IPS DF 4.7 (cell line): ENCODE data around the gene TMEM181.
"Not testable (repeated sequence)": the region's sequence is repeated elsewhere in the genome, so short reads cannot be mapped to it uniquely, and the experiment has no call there.

Experiments
- DNase-seq: peaks from one replicate; pipeline ENCODE4 v3.0.0-alpha.2; 2013; ENCODE audit warnings: low spot score; ENCODE audit errors: extremely low read depth

Gene TMEM181

DNA sequence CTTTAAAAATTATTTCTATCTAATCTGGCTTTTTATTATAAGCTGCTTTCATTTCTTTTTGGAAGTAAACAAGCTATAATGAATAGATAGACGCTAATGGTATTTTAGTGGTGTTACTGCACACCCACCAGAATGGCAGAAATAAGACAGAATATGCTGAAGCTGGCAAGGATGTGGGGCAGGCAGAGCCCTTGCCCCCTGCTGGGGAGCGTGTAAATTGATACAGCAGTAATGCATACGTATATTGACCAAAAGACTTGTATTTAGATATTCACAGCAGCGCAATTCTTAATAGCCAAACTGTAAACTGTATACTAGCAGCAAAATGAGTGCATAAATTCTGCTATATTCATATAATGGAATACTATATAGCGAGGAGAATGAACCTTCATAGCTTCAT is 35.3 kb downstream of the TMEM181 start:
- DNase-seq, result no peak

DNA sequence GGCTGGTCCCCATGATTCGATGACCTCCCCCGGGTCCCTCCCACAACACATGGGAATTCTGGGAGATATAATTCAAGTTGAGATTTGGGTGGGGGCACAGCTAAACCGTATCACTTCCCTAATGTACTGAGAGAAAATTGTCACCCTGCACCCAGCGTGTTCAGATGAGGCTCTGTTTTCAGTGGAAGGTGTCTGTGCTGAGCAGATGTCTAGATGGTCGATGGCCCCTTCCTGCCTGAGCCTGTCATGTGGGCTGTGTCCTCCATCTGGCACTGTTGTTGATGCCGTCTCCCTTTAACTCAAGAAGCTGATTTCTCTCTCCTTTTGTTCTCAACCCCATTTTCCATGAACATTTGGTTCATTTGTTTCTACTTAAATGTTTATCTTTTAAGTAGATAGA is 37.0 kb downstream of the TMEM181 start:
- DNase-seq, result no peak

GRCh38 chr6:158597565-158597964 is 37.7 kb downstream of the TMEM181 start:
- no peak for DNase-seq

DNA sequence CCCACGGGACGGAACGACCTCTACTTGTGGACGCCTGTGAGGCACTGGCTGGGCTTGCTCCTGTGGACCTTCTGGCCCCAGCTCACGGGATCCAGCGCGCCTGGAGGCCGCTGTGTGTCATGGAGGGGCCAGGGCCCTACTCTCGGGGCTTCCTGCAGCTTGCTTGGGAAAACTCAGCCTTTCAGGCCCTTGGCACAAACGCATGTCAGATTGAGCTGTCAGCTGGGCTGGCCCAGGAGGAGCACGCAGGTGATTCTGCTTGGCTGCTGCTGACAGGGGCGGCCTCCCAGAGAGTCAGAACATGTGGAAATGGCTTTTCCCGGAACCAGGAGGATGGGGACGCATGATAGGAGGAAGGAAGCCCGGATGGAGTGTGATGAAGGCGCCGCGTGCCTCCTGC is 39.7 kb downstream of the TMEM181 start:
- no peak for DNase-seq

GRCh38 chr6:158603261-158604047 is 43.6 kb downstream of the TMEM181 start:
- DNase-seq, result no peak

DNA sequence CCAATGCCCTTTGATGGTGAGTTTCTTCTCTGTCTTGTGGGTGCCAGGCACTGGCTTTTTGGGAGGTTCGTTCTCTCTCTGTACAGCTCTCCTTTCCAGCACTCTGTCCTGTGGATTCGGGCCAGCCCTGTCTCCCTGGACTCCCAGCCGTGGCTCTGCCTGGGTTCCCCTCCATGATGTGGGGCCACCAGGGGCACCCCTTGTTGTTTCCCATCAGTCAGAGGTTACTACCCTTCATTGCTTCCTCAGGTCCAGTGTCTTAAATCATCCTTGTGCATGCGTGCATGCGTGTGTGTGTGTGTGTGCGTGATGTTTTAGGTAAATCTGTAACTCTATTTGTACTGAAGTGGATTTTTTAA is 44.1 kb downstream of the TMEM181 start:
- no peak for DNase-seq

GRCh38 chr6:158605266-158605878 is 45.5 kb downstream of the TMEM181 start:
- peak; percentile 69 for DNase-seq

DNA sequence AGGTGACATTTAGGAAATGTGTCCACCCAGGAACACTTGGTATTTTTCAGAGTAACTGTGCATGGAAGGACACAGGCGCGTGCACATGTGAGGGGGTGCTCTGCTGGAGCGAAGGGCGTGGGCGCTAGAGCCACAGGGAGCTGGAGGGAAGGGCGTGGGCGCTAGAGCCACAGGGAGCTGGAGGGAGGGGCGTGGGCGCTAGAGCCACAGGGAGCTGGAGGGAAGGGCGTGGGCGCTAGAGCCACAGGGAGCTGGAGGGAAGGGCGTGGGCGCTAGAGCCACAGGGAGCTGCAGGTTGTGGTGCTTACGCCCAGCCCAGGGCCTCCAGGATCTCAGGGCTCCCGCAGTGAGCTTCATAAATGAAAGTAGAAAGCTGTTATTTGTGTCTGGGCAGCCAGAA is 46.1 kb downstream of the TMEM181 start:
- DNase-seq, result not testable (repeated sequence)

GRCh38 chr6:158606935-158607334 is 47.0 kb downstream of the TMEM181 start:
- DNase-seq, result no peak

- DNase-seq, result no peak
These were observed 47.7 kb downstream of the TMEM181 start for GRCh38 chr6:158607411-158608170.

DNA sequence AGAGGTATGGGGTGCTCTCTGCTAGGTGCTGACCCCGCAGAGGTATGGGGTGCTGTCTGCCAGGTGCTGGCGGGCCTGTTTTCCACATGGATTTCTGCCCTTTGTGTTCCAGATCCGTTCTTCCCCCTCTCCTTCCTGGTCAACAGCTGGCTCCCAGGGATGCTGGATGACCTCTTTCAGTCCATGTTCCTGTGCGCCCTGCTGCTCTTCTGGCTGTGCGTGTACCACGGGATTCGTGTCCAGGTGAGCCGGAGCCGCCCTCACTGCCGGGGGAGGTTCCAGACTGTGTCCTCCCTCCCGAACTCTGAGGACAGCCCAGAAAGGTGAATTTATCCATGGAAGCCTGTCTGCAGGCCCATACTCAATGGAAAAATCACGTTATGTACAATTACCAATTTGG is 48.3 kb downstream of the TMEM181 start:
- no peak for DNase-seq

DNA sequence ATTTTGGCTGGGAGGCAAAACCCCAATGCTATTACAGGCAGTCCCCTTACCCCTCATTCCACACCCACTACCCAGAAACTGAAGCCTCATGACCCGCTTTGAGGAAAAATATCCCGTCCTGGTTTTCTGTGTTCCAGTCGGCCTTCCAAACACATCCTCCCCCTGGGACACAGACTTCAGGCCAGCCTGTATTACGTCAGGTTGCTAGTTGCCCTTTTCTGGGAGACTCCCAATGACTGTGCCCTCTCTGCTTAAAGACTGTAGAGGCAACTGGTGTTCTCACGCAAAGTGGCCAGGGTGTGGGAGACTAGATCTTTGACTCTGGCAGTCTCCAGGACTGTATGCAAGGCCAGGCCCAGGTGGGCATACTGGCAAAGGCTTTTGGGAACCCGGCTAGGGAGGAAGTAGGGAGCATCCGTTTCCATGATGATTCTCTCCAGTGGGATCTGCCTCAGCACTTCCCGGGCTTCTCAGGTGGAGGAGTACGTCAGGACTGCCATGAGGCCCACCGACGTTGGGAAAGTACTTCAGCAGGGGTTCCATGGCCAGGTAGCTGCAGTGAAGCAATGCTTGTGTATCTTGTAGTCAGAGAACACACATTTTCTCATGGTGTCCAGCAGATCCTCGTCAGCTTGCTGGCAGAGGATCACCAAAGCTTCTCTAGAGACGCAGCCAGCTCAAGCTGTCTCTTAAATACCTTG is 49.7 kb downstream of the TMEM181 start:
- no peak for DNase-seq

DNA sequence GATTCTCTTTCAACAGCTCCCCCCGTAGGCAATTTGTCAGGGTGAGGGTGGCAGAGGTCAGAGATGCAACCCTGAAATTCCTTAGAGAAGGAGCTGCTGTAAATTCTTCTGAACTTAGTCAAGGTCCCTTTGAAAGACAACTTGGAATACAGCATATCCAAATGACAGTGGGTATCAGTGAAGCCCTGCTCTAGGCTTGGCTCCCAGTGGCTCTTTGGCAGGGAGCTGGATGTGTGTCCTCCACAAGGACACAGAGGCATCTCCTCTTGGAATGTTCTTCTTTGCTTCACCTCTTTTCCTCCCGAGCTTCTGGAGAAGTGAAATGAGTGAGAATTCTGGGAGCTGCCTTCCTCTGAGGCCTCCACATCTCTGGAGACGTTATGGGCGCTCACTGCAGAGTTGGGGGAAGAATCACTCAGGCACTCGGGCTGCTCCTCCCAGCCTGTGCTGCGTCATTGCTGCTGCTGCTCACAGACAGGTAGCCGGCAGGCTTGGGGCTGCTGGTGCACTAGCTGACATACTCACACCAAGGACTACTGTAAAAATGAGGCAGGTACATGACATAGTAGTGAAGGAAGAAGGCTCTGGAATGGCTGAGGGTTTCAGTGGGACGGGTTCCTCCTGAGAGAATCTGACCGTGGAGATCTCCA is 50.6 kb downstream of the TMEM181 start:
- no peak for DNase-seq

GRCh38 chr6:158611039-158611438 is 51.1 kb downstream of the TMEM181 start:
- DNase-seq, result no peak

DNA sequence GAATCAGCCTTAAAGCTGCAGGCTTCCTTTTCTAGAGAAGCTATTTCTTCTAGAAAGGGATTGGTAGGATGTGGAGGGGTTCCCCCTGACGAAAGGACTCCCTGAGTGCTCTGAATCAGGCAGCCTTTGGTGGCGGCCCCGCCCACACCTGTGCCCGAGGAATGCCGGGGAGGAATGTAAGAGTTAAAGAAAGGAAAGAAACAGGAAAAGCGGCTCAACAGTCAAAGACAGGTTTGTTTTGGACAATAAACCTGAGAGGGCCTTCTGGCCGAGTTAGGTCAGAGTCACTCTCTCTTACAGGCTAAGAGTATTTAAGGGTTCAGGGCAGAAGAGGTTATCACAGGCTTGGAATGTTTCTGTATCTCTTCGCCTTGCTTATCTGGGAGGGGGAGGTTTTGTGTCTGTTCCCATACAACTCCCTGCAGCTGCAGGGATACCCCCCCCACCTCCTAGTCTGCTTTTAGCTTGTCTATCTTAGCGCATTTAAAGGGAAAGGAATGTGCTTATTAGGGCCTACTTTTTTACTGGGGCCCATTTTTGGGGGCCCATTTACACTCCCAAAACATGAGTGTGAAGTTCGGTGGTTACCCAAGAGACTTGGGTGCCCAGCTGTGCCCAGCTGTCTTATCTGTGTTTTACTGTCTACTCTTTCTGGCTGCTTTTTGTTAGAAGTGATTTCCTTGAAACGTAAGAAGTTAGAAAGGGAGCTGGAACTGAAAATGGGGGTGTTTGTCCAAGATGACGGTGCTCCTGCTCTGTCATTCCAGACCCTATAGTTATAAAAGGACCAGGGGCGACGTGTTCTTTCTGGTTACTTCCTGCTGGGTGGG is 51.9 kb downstream of the TMEM181 start:
- DNase-seq, result peak; percentile 28

GRCh38 chr6:158614606-158615005 is 54.7 kb downstream of the TMEM181 start:
- not testable (repeated sequence) for DNase-seq

- not testable (repeated sequence) for DNase-seq
These were observed 58.4 kb downstream of the TMEM181 start for GRCh38 chr6:158618289-158618688.

GRCh38 chr6:158619922-158620801 is 60.3 kb downstream of the TMEM181 start:
- no peak for DNase-seq

GRCh38 chr6:158620963-158621693 is 61.2 kb downstream of the TMEM181 start:
- no peak for DNase-seq
